ENCODE results near the gene ZNF384.

ZNF384 gene

DNA sequence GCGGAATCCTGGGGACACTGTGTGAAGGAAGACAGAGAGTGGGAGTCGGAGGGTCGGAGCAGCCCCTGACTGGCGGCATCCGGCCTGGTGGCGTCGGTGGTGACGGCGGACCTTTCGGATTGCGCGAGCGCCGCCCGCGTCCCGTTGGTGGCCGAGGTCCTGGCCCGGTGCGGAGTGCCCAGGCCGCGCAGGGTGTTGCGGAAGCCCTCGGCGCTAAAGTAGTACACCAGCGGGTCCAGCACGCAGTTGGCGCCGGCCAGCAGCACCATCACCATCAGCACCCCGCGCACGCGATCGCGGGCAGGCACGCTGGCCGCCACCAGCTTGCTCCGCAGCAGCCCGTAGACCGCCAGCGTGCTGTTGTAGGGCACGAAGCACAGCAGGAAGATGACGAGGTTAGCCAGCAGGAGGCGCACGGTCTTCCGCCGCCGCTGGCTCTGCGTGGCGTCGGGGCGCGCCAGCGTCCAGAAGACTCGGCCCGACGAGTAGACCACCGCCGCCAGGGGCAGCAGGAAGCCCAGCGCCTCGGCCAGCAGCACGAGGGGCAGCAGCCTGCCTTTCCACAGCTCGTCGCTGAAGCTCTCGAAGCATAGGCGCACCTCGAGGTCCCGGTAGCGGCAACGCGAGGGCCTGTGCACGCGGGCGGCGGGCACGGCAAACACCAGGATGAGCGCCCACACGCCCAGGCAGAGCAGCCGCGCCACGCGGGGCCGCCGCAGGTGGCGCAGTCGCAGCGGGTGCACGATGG is 68.9 kb downstream of the ZNF384 start:
- no peak for DNase-seq (ENCODE audit: low spot score)

DNA sequence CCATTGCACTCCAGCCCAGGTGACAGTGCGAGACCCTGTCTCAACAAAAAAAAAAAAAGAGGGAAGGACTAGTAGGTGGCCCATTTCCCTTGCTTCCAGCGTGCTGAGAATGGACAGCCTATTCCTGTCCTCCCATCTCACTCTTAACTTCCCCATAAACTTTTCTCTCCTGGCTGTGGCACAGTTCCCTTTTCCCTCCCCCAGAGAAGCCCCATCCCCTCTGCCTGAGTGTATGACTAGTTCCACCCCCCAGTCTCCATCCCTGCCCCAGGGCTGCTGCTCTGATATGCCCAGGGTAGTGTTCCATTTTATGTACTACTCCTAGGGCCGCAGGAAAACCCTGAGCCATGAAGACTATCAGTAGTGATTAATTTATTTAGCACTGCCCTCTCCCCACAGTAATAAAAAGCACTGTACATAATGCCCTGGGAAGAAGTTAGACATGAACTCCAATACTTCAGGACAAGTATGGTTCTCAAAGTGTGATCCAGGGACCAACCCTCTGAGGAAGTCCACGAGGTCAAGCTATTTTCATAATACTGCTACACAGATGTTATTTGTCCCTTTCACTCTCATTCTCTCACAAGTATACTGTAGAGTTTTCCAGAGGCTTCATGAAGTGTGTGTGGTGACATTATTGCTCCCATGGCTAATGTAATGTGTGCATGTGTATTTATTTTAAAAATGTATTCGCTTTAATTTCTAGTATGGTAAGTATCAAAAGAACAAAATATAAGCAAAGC is 70.5 kb downstream of the ZNF384 start:
- DNase-seq (ENCODE audit: low spot score): peak; percentile 49

All from Ammon's horn (tissue), 1 donor.